Measurements from ENCODE around the gene ERBB4. TPM values are rescaled to one million over a fixed set of nuclear protein-coding genes. Genes with fewer than 3 reads are reported as not detected.

ERBB4 gene
- total RNA-seq, 1 donor from 2014 or later = 17.8 TPM

- DNase-seq = peak; percentile 24
Observed at GRCh38 chr2:211901226-211901846, 637.3 kb downstream of the ERBB4 start.

- peak; percentile 21 for DNase-seq
Observed at GRCh38 chr2:211900518-211900917, 638.1 kb downstream of the ERBB4 start.

- peak; percentile 81 for DNase-seq
Observed at GRCh38 chr2:211900000-211900399, 638.6 kb downstream of the ERBB4 start.

GRCh38 chr2:211898702-211899101 lies 639.9 kb downstream of the ERBB4 start:
- peak; percentile 53 for DNase-seq

- no peak for DNase-seq
Observed at GRCh38 chr2:211881449-211881848, 657.2 kb downstream of the ERBB4 start.

GRCh38 chr2:211879323-211879722 lies 659.3 kb downstream of the ERBB4 start:
- DNase-seq = peak; percentile 10

- no peak for DNase-seq
Observed at GRCh38 chr2:211877061-211877460, 661.5 kb downstream of the ERBB4 start.

GRCh38 chr2:211875488-211875887 lies 663.1 kb downstream of the ERBB4 start:
- no peak for DNase-seq

GRCh38 chr2:211868996-211869533 lies 669.5 kb downstream of the ERBB4 start:
- DNase-seq = peak; percentile 11

GRCh38 chr2:211867845-211868451 lies 670.7 kb downstream of the ERBB4 start:
- DNase-seq = peak; percentile 36

GRCh38 chr2:211864328-211864727 lies 674.3 kb downstream of the ERBB4 start:
- DNase-seq = no peak

- DNase-seq = no peak
Observed at GRCh38 chr2:211860224-211860623, 678.4 kb downstream of the ERBB4 start.

- DNase-seq = no peak
Observed at GRCh38 chr2:211854832-211855231, 683.8 kb downstream of the ERBB4 start.

- no peak for DNase-seq
Observed at GRCh38 chr2:211846714-211847113, 691.9 kb downstream of the ERBB4 start.

GRCh38 chr2:211846036-211846400 lies 692.6 kb downstream of the ERBB4 start:
- no peak for DNase-seq

- DNase-seq = no peak
Observed at GRCh38 chr2:211845338-211846035, 693.1 kb downstream of the ERBB4 start.

- no peak for DNase-seq
Observed at GRCh38 chr2:211837706-211838105, 700.9 kb downstream of the ERBB4 start.

- DNase-seq = no peak
Observed at GRCh38 chr2:211837206-211837605, 701.4 kb downstream of the ERBB4 start.

- no peak for DNase-seq
Observed at GRCh38 chr2:211836409-211836808, 702.2 kb downstream of the ERBB4 start.

GRCh38 chr2:211835695-211836094 lies 702.9 kb downstream of the ERBB4 start:
- no peak for DNase-seq

- no peak for DNase-seq
Observed at GRCh38 chr2:211833582-211834279, 704.9 kb downstream of the ERBB4 start.

- no peak for DNase-seq
Observed at GRCh38 chr2:211829725-211830124, 708.9 kb downstream of the ERBB4 start.

Measured in tongue (tissue), 2 donors.